Measurements from ENCODE around the gene SGCE. TPM values are rescaled to one million over a fixed set of nuclear protein-coding genes. Genes with fewer than 3 reads are reported as not detected.

SGCE gene
- total and polyA plus RNA-seq, 2 experiments from 2014 or later: 46.1 to 54.8 TPM

DNA sequence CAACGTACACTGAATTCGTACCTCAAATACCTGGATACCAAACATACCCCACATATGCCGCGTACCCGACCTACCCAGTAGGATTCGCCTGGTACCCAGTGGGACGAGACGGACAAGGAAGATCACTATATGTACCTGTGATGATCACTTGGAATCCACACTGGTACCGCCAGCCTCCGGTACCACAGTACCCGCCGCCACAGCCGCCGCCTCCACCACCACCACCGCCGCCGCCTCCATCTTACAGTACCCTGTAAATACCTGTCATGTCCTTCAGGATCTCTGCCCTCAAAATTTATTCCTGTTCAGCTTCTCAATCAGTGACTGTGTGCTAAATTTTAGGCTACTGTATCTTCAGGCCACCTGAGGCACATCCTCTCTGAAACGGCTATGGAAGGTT, 9.5 kb upstream of the SGCE start:
- peaks cover 11% of the 10 kb centered on the region for H3K4me1 Mint-ChIP-seq
- no peaks in the 10 kb centered on the region for H3F3A ChIP-seq (replicated peaks; ENCODE audit: low read depth)

More for the DNA sequence above, 9.5 kb upstream of the SGCE start:
- Mint-ChIP-seq H3K27me3 (ENCODE audit: insufficient read depth, low read depth, poor library complexity) (no peaks in the 10 kb centered on the region), H3K4me3 (no peak overlapping the region), H3K36me3 (ENCODE audit: low read depth) (peaks cover 33% of the 10 kb centered on the region), H3K9me3 (peaks cover 14% of the 10 kb centered on the region), H3K27ac (no peak overlapping the region)
- no peak overlapping the region for H3K4me3 ChIP-seq
- H3K79me2 ChIP-seq (replicated peaks; ENCODE audit: insufficient read depth): peaks cover 27% of the 10 kb centered on the region
- TF ChIP-seq EZH2phosphoT487 (IDR thresholded peaks at IDR 0.05; ENCODE audit: unreplicated experiment) (no peak), ZNF331 (CRISPR knock-in tag; IDR thresholded peaks at IDR 0.05; ENCODE audit: low read depth) (no peak), ZNF114 (CRISPR knock-in tag; IDR thresholded peaks at IDR 0.05) (no peak), ETS1 (IDR thresholded peaks at IDR 0.05) (no peak), NANOG (IDR thresholded peaks at IDR 0.05; ENCODE audit: borderline replicate concordance) (no peak), CREB1 (CRISPR knock-in tag; IDR thresholded peaks at IDR 0.05; ENCODE audit: low read depth) (no peak), ZNF462 (CRISPR knock-in tag; IDR thresholded peaks at IDR 0.05) (no peak), JUNB (IDR thresholded peaks at IDR 0.05; ENCODE audit: unreplicated experiment) (no peak), STAT1 (IDR thresholded peaks at IDR 0.05; ENCODE audit: unreplicated experiment) (no peak), POLR2AphosphoS5 (IDR thresholded peaks at IDR 0.05; ENCODE audit: low read depth) (no peak), EZH2 (IDR thresholded peaks at IDR 0.05; ENCODE audit: low read depth, unreplicated experiment) (no peak)
- TF ChIP-seq, protein P1, sequence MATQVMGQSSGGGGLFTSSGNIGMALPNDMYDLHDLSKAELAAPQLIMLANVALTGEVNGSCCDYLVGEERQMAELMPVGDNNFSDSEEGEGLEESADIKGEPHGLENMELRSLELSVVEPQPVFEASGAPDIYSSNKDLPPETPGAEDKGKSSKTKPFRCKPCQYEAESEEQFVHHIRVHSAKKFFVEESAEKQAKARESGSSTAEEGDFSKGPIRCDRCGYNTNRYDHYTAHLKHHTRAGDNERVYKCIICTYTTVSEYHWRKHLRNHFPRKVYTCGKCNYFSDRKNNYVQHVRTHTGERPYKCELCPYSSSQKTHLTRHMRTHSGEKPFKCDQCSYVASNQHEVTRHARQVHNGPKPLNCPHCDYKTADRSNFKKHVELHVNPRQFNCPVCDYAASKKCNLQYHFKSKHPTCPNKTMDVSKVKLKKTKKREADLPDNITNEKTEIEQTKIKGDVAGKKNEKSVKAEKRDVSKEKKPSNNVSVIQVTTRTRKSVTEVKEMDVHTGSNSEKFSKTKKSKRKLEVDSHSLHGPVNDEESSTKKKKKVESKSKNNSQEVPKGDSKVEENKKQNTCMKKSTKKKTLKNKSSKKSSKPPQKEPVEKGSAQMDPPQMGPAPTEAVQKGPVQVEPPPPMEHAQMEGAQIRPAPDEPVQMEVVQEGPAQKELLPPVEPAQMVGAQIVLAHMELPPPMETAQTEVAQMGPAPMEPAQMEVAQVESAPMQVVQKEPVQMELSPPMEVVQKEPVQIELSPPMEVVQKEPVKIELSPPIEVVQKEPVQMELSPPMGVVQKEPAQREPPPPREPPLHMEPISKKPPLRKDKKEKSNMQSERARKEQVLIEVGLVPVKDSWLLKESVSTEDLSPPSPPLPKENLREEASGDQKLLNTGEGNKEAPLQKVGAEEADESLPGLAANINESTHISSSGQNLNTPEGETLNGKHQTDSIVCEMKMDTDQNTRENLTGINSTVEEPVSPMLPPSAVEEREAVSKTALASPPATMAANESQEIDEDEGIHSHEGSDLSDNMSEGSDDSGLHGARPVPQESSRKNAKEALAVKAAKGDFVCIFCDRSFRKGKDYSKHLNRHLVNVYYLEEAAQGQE (IDR thresholded peaks at IDR 0.05; ENCODE audit: unreplicated experiment): no peak
- TF ChIP-seq, protein P2, sequence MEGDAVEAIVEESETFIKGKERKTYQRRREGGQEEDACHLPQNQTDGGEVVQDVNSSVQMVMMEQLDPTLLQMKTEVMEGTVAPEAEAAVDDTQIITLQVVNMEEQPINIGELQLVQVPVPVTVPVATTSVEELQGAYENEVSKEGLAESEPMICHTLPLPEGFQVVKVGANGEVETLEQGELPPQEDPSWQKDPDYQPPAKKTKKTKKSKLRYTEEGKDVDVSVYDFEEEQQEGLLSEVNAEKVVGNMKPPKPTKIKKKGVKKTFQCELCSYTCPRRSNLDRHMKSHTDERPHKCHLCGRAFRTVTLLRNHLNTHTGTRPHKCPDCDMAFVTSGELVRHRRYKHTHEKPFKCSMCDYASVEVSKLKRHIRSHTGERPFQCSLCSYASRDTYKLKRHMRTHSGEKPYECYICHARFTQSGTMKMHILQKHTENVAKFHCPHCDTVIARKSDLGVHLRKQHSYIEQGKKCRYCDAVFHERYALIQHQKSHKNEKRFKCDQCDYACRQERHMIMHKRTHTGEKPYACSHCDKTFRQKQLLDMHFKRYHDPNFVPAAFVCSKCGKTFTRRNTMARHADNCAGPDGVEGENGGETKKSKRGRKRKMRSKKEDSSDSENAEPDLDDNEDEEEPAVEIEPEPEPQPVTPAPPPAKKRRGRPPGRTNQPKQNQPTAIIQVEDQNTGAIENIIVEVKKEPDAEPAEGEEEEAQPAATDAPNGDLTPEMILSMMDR (conservative IDR thresholded peaks at IDR 0.05; ENCODE audit: low read depth in 2 of 2): no peak
- DNase-seq (ENCODE audit: low spot score) (no peak), ATAC-seq (no peak)
- H3K27ac ChIP-seq (ENCODE audit: low read depth): no peak overlapping the region
- H3K27me3 ChIP-seq (ENCODE audit: insufficient read depth): no peaks in the 10 kb centered on the region
- H3K4me2 ChIP-seq: no peak overlapping the region
- peaks cover 10% of the 10 kb centered on the region for H3K9me2 ChIP-seq (ENCODE audit: insufficient read depth)
- H3K4me1 ChIP-seq (ENCODE audit: insufficient read depth): no peaks in the 10 kb centered on the region
- H2AFZ ChIP-seq: no peak overlapping the region
- H3K36me3 ChIP-seq (ENCODE audit: insufficient read depth): no peaks in the 10 kb centered on the region
- H4K20me1 ChIP-seq (replicated peaks; ENCODE audit: insufficient read depth): no peaks in the 10 kb centered on the region

Measured in GM23338 (cell line).